ENCODE results near the gene HMGXB3. TPM values are rescaled to one million over a fixed set of nuclear protein-coding genes. Genes with fewer than 3 reads are reported as not detected.

Gene HMGXB3
- total and polyA plus RNA-seq, 2 of the 13 experiments (the other 11 are each of a cell fraction or from before 2014, with no cell fraction given): 18.8 to 23.8 TPM

GRCh38 chr5:150060471-150060870, 59.9 kb downstream of the HMGXB3 start (continued):
- TF ChIP-seq PATZ1 (CRISPR knock-in tag; IDR thresholded peaks at IDR 0.05) (no peak), ZNF713 (CRISPR knock-in tag; IDR thresholded peaks at IDR 0.05) (no peak), GATA4 (IDR thresholded peaks at IDR 0.05; ENCODE audit: borderline replicate concordance, low read depth) (no peak), ZIK1 (CRISPR knock-in tag; IDR thresholded peaks at IDR 0.05; ENCODE audit: borderline replicate concordance, low read depth) (no peak)

GRCh38 chr5:150061538-150061995, 61.0 kb downstream of the HMGXB3 start:
- intact Hi-C loops (cut with micrococcal nuclease; ENCODE audit: unreplicated experiment) (no loop called here), in situ Hi-C loops (cut with HindIII; ENCODE audit: extremely low pct_ligation_motif_present, low pct_unique_long_range_greater_than_20kb) (no loop called here)
- Histone ChIP-seq H3K4me1 (ENCODE audit: insufficient read depth, low read length) (peaks cover 9% of the 10 kb centered on the region), H3K27me3 (ENCODE audit: control insufficient read depth in 1 of 2, insufficient read depth in 2 of 2, low read length in 2 of 2) (peaks cover 3 to 30% of the 10 kb centered on the region in 2 experiments; a peak in 4 of 5 replicates), H2AFZ (ENCODE audit: low read length) (no peak overlapping the region), H3K9ac (ENCODE audit: insufficient read depth, low read depth, low read length) (no peak overlapping the region), H3K4me2 (ENCODE audit: low read depth, low read length) (no peak overlapping the region), H3K4me3 (replicated peaks in 1 of 3; ENCODE audit: insufficient read depth in 1 of 3, low read depth in 2 of 3, low read length in 3 of 3) (no peak overlapping the region), H3K27ac (ENCODE audit: extremely low read length, insufficient read depth, low read length) (no peak overlapping the region), H3K79me2 (ENCODE audit: insufficient read depth, low read length) (no peaks in the 10 kb centered on the region), H4K20me1 (ENCODE audit: insufficient read depth, low read length) (no peaks in the 10 kb centered on the region), H3K9me3 (ENCODE audit: low read length) (no peaks in the 10 kb centered on the region), H3K36me3 (replicated peaks in 1 of 2; ENCODE audit: control insufficient read depth in 1 of 2, insufficient read depth in 2 of 2, low read length in 2 of 2) (no peaks in the 10 kb centered on the region)
- ChIA-PET POLR2A (interaction anchor here (0.7 kb wide), 1 partner anchor 61 kb away, joined by 5 read pairs; the partner anchor contains the start of gene TIGD6), CTCF (ENCODE audit: low intra/inter-chr PET ratio, low total read pairs) (no interaction called here)
- WGBS (ENCODE audit: low lambda C conversion rate): 67% methylated on average over 4 of the region's 12 CpGs
- no peak for DNase-seq (ENCODE audit: low spot score)
- BruUV-seq (replicated peaks): no TSS peak
- no peak for ATAC-seq
- FAIRE-seq: no peak
- no peak for TF ChIP-seq ELF4 (CRISPR knock-in tag; IDR thresholded peaks at IDR 0.05; ENCODE audit: borderline replicate concordance)
- no peak for TF ChIP-seq JUNB (CRISPR knock-in tag; IDR thresholded peaks at IDR 0.05; ENCODE audit: borderline replicate concordance)
- no peak for TF ChIP-seq ZNF251 (CRISPR knock-in tag; IDR thresholded peaks at IDR 0.05)
- no peak for TF ChIP-seq U2AF1 (optimal IDR thresholded peaks at IDR 0.05; ENCODE audit: low read depth, low read length)
- TF ChIP-seq FOXP4 (CRISPR knock-in tag; IDR thresholded peaks at IDR 0.05): no peak
- TF ChIP-seq ZNF75D (CRISPR knock-in tag; IDR thresholded peaks at IDR 0.05; ENCODE audit: borderline replicate concordance): no peak
- no peak for TF ChIP-seq NR2C2 (CRISPR knock-in tag; IDR thresholded peaks at IDR 0.05; ENCODE audit: borderline replicate concordance)
- TF ChIP-seq ZNF260 (CRISPR knock-in tag; IDR thresholded peaks at IDR 0.05; ENCODE audit: borderline replicate concordance, low read depth): no peak
- no peak for TF ChIP-seq ZFP36L1 (CRISPR knock-in tag; IDR thresholded peaks at IDR 0.05)
- TF ChIP-seq NR2F1 (CRISPR knock-in tag; IDR thresholded peaks at IDR 0.05): no peak
- TF ChIP-seq KLF12 (CRISPR knock-in tag; IDR thresholded peaks at IDR 0.05; ENCODE audit: borderline replicate concordance): no peak
- no peak for TF ChIP-seq AHR (CRISPR knock-in tag; IDR thresholded peaks at IDR 0.05)
